Liver (tissue), 9 donors: ENCODE data around the gene ST6GAL1. TPM values are rescaled to one million over a fixed set of nuclear protein-coding genes. Genes with fewer than 3 reads are reported as not detected.
"Not testable (repeated sequence)": the region's sequence is repeated elsewhere in the genome, so short reads cannot be mapped to it uniquely, and the experiment has no call there.

Source experiments
- DNase-seq: peaks from one replicate; pipeline ENCODE4 v3.0.0-alpha.2; 2017; ENCODE audit warnings: low spot score
- H3K27ac ChIP-seq, 2 donors: one replicate each; pipeline ENCODE4 v1.7.0; 2013; ENCODE audit warnings: inconsistent platforms in 2 of 2, low read length in 2 of 2, control low read depth in 1 of 2, low read depth in 1 of 2, mild to moderate bottlenecking in 1 of 2
- H3K27me3 ChIP-seq, 4 donors: one replicate each; pipeline versions ENCODE4 v1.6.1 to v1.7.0; 2013; ENCODE audit warnings: low read length in 3 of 4, inconsistent platforms in 1 of 4, mild to moderate bottlenecking in 1 of 4, moderate library complexity in 1 of 4; ENCODE audit not compliant: control insufficient read depth in 4 of 4, insufficient read depth in 4 of 4
- H3K36me3 ChIP-seq, 4 donors: one replicate each; pipeline versions ENCODE4 v1.6.1 to v1.7.0; 2013; ENCODE audit warnings: low read length in 3 of 4, mild to moderate bottlenecking in 3 of 4, low read depth in 1 of 4, moderate library complexity in 1 of 4; ENCODE audit not compliant: control insufficient read depth in 4 of 4, insufficient read depth in 3 of 4
- H3K4me1 ChIP-seq, 4 donors: one replicate each; pipeline versions ENCODE4 v1.6.1 to v1.7.0; 2013; ENCODE audit warnings: low read length in 3 of 4, mild to moderate bottlenecking in 3 of 4, moderate library complexity in 1 of 4; ENCODE audit not compliant: control insufficient read depth in 4 of 4, insufficient read depth in 4 of 4
- H3K4me3 ChIP-seq, 3 donors: one replicate each; pipeline versions ENCODE4 v1.6.1 to v1.7.0; 2013; ENCODE audit warnings: low read length in 3 of 3, control low read depth in 1 of 3, low read depth in 1 of 3, mild to moderate bottlenecking in 1 of 3
- H3K9ac ChIP-seq, 2 donors: one replicate each; pipeline ENCODE4 v1.7.0; 2013; ENCODE audit warnings: low read length in 2 of 2, mild to moderate bottlenecking in 2 of 2, moderate library complexity in 2 of 2, control low read depth in 1 of 2, low read depth in 1 of 2
- H3K9me3 ChIP-seq, 4 donors: one replicate each; pipeline versions ENCODE4 v1.6.1 to v1.7.0; 2013; ENCODE audit warnings: low read length in 3 of 4; ENCODE audit not compliant: control insufficient read depth in 4 of 4
- EGR1 ChIP-seq, 2 donors: IDR thresholded peaks; 2 replicates each; pipeline ENCODE4 v1.6.1; 2016 to 2018; ENCODE audit warnings: antibody characterized with exemption in 2 of 2, low read depth in 2 of 2
- FOXA1 ChIP-seq: IDR thresholded peaks from 2 replicates; pipeline ENCODE4 v1.6.1; 2016; ENCODE audit warnings: antibody characterized with exemption
- FOXA2 ChIP-seq: IDR thresholded peaks from 2 replicates; pipeline ENCODE4 v1.6.1; 2016; ENCODE audit warnings: antibody characterized with exemption
- GABPA ChIP-seq, 2 donors: IDR thresholded peaks in 1 of 2; conservative IDR thresholded peaks in 1 of 2; 2 replicates each; pipeline ENCODE4 v1.6.1; 2016; ENCODE audit warnings: antibody characterized with exemption in 2 of 2, mild to moderate bottlenecking in 1 of 2, moderate library complexity in 1 of 2
- HNF4G ChIP-seq: IDR thresholded peaks from 2 replicates; pipeline ENCODE4 v1.6.1; 2016; ENCODE audit warnings: antibody characterized with exemption
- NR2F2 ChIP-seq: IDR thresholded peaks from 2 replicates; pipeline ENCODE4 v1.6.1; 2016; ENCODE audit warnings: antibody characterized with exemption
- RAD21 ChIP-seq, 2 donors: IDR thresholded peaks; 2 replicates each; pipeline ENCODE4 v1.6.1; 2016; ENCODE audit warnings: antibody characterized with exemption in 2 of 2, mild to moderate bottlenecking in 2 of 2
- RXRA ChIP-seq, 2 donors: IDR thresholded peaks; 2 replicates each; pipeline ENCODE4 v1.6.1; 2017 to 2018; ENCODE audit warnings: antibody characterized with exemption in 2 of 2, mild to moderate bottlenecking in 1 of 2
- TAF1 ChIP-seq: conservative IDR thresholded peaks from 2 replicates; pipeline ENCODE4 v1.6.1; 2016; ENCODE audit warnings: antibody characterized with exemption, mild to moderate bottlenecking
- YY1 ChIP-seq: IDR thresholded peaks from 2 replicates; pipeline ENCODE4 v1.6.1; 2016; ENCODE audit warnings: antibody characterized with exemption, mild to moderate bottlenecking
- WGBS: extraction: QIAGEN DNeasy Blood & Tissue Kit; methylation state at CpG from one replicate; pipeline ENCODE4 v1.1.7; 2013; 5-methylcytosine and 5-hydroxymethylcytosine counted together
- polyA plus RNA-seq, 2 donors: library from polyadenylated mRNA; stranded (reverse) in 1 of 2; unstranded in 1 of 2; fragments of 200-250 nt in 1 of 2; fragments of >200 nt in 1 of 2; fragmentation: Nextera tagmentation in 1 of 2; extraction: Ambion mirVana in 1 of 2; gene quantifications; one replicate each; pipeline versions ENCODE4 v1.2.1 to v1.2.3, GENCODE V29; 2013 to 2015
- total RNA-seq, 2 donors: library from RNA; depleted of rRNA; stranded (reverse); fragments of >200 nt; gene quantifications; one replicate each; pipeline ENCODE4 v1.2.3, GENCODE V29; 2014
- TF ChIP-seq, protein P1 (sequence below): IDR thresholded peaks from 2 replicates; pipeline ENCODE4 v1.6.1; 2016; ENCODE audit warnings: antibody characterized with exemption, mild to moderate bottlenecking
- TF ChIP-seq, protein P2 (sequence below): IDR thresholded peaks from 2 replicates; pipeline ENCODE4 v1.6.1; 2016; ENCODE audit warnings: antibody characterized with exemption
- TF ChIP-seq, protein P3 (sequence below): IDR thresholded peaks from 2 replicates; pipeline ENCODE4 v1.6.1; 2016; ENCODE audit warnings: antibody characterized with exemption
- TF ChIP-seq, protein P4 (sequence below): IDR thresholded peaks from 2 replicates; pipeline ENCODE4 v1.6.1; 2016; ENCODE audit warnings: antibody characterized with exemption
- donor health status: healthy.
- donor health status: healthy.
- donor health status: healthy.
- donor health status: healthy.
- donor health status: healthy.

ST6GAL1 gene
- total and polyA plus RNA-seq, 4 donors: 102 to 425 (median 328) TPM

GRCh38 chr3:187005827-187006481 lies 75.6 kb downstream of the ST6GAL1 start:
- TF ChIP-seq, protein P1, sequence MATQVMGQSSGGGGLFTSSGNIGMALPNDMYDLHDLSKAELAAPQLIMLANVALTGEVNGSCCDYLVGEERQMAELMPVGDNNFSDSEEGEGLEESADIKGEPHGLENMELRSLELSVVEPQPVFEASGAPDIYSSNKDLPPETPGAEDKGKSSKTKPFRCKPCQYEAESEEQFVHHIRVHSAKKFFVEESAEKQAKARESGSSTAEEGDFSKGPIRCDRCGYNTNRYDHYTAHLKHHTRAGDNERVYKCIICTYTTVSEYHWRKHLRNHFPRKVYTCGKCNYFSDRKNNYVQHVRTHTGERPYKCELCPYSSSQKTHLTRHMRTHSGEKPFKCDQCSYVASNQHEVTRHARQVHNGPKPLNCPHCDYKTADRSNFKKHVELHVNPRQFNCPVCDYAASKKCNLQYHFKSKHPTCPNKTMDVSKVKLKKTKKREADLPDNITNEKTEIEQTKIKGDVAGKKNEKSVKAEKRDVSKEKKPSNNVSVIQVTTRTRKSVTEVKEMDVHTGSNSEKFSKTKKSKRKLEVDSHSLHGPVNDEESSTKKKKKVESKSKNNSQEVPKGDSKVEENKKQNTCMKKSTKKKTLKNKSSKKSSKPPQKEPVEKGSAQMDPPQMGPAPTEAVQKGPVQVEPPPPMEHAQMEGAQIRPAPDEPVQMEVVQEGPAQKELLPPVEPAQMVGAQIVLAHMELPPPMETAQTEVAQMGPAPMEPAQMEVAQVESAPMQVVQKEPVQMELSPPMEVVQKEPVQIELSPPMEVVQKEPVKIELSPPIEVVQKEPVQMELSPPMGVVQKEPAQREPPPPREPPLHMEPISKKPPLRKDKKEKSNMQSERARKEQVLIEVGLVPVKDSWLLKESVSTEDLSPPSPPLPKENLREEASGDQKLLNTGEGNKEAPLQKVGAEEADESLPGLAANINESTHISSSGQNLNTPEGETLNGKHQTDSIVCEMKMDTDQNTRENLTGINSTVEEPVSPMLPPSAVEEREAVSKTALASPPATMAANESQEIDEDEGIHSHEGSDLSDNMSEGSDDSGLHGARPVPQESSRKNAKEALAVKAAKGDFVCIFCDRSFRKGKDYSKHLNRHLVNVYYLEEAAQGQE: no peak
- TF ChIP-seq, protein P2, sequence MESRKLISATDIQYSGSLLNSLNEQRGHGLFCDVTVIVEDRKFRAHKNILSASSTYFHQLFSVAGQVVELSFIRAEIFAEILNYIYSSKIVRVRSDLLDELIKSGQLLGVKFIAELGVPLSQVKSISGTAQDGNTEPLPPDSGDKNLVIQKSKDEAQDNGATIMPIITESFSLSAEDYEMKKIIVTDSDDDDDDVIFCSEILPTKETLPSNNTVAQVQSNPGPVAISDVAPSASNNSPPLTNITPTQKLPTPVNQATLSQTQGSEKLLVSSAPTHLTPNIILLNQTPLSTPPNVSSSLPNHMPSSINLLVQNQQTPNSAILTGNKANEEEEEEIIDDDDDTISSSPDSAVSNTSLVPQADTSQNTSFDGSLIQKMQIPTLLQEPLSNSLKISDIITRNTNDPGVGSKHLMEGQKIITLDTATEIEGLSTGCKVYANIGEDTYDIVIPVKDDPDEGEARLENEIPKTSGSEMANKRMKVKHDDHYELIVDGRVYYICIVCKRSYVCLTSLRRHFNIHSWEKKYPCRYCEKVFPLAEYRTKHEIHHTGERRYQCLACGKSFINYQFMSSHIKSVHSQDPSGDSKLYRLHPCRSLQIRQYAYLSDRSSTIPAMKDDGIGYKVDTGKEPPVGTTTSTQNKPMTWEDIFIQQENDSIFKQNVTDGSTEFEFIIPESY: no peak
- no peak for TF ChIP-seq NR2F2
- TF ChIP-seq, protein P3, sequence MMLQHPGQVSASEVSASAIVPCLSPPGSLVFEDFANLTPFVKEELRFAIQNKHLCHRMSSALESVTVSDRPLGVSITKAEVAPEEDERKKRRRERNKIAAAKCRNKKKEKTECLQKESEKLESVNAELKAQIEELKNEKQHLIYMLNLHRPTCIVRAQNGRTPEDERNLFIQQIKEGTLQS: no peak
- TF ChIP-seq RAD21 (IDR thresholded peaks at IDR 0.05): no peak
- no peak for TF ChIP-seq YY1
- TF ChIP-seq FOXA1: no peak
- no peak for TF ChIP-seq EGR1 (IDR thresholded peaks at IDR 0.05; ENCODE audit: low read depth in 2 of 2)
- TF ChIP-seq GABPA (IDR thresholded peaks at IDR 0.05 in 1 of 2, conservative IDR thresholded peaks at IDR 0.05 in 1 of 2): no peak
- no peak for TF ChIP-seq RXRA (IDR thresholded peaks at IDR 0.05)
- TF ChIP-seq FOXA2: no peak
- TF ChIP-seq HNF4G: no peak
- TF ChIP-seq TAF1: no peak
- TF ChIP-seq, protein P4, sequence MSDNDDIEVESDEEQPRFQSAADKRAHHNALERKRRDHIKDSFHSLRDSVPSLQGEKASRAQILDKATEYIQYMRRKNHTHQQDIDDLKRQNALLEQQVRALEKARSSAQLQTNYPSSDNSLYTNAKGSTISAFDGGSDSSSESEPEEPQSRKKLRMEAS: no peak
- no peaks in the 10 kb centered on the region for H3K36me3 ChIP-seq
- no peaks in the 10 kb centered on the region for H3K27me3 ChIP-seq
- DNase-seq: no peak
- no peaks in the 10 kb centered on the region for H3K9me3 ChIP-seq
- no peak overlapping the region for H3K4me3 ChIP-seq
- H3K9ac ChIP-seq: no peak overlapping the region
- WGBS: 89% methylated on average over 3 of the region's 3 CpGs
- no peak overlapping the region for H3K27ac ChIP-seq
- peaks cover 0 to 2% (median 0%) of the 10 kb centered on the region in 4 donors for H3K4me1 ChIP-seq

- WGBS: 80% methylated on average over 2 of the region's 2 CpGs
- no peak for TF ChIP-seq NR2F2
- TF ChIP-seq, protein P4: no peak
- Histone ChIP-seq H3K9ac (no peak overlapping the region), H3K36me3 (no peaks in the 10 kb centered on the region), H3K27ac (no peak overlapping the region), H3K4me3 (no peak overlapping the region), H3K27me3 (no peaks in the 10 kb centered on the region), H3K9me3 (no peaks in the 10 kb centered on the region), H3K4me1 (peaks cover 0 to 10% (median 5%) of the 10 kb centered on the region in 4 donors)
- no peak for DNase-seq
Measured at GRCh38 chr3:187006864-187007630, 76.7 kb downstream of the ST6GAL1 start.

GRCh38 chr3:187010382-187010781 lies 80.1 kb downstream of the ST6GAL1 start:
- not testable (repeated sequence) for H3K36me3 ChIP-seq, H3K27ac ChIP-seq, H3K4me3 ChIP-seq, DNase-seq, H3K9ac ChIP-seq, H3K27me3 ChIP-seq, H3K9me3 ChIP-seq
- peaks cover 4 to 20% (median 12%) of the 10 kb centered on the region in 4 donors for H3K4me1 ChIP-seq
- 88% methylated on average over 3 of the region's 3 CpGs for WGBS
